ENCODE measurements around the gene HSPA4. TPM values are rescaled to one million over a fixed set of nuclear protein-coding genes. Genes with fewer than 3 reads are reported as not detected.

The HSPA4 gene
- total RNA-seq, 4 donors from 2014 or later, result 48.1 to 84.0 (median 72.3) TPM

DNA sequence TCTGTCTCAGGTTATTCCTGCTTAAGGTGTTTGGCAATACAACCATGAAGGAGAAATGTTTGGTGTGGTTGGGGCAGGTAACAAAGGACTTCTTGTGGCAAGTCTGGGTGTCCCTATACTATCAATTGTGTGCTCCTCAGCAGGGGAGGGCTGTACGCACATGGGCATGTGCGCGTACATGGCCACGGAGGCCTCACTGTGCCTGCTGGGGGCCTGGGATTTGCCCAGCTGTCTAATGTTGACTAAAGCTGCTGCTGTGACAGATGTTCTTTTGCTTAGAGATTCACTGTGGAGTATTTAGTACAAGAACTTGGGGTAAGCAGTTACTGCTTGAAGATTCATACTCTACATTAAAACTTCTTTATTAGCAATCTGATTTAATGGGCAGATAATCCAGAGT, 97.5 kb downstream of the HSPA4 start:
- H3K4me3 ChIP-seq, result no peak overlapping the region
- no peaks in the 10 kb centered on the region for H3K36me3 ChIP-seq
- no peak for ATAC-seq
- 90 to 96% methylated on average over 4 of the region's 4 CpGs for WGBS, 2 donors (ENCODE audit: low coverage in 1 of 2)
- no peak overlapping the region for H3K27ac ChIP-seq
- no peaks in the 10 kb centered on the region for H3K27me3 ChIP-seq
- TF ChIP-seq POLR2AphosphoS5 (IDR thresholded peaks at IDR 0.05), result no peak
- no peak for TF ChIP-seq POLR2A (IDR thresholded peaks at IDR 0.05)
- TF ChIP-seq, protein P1, sequence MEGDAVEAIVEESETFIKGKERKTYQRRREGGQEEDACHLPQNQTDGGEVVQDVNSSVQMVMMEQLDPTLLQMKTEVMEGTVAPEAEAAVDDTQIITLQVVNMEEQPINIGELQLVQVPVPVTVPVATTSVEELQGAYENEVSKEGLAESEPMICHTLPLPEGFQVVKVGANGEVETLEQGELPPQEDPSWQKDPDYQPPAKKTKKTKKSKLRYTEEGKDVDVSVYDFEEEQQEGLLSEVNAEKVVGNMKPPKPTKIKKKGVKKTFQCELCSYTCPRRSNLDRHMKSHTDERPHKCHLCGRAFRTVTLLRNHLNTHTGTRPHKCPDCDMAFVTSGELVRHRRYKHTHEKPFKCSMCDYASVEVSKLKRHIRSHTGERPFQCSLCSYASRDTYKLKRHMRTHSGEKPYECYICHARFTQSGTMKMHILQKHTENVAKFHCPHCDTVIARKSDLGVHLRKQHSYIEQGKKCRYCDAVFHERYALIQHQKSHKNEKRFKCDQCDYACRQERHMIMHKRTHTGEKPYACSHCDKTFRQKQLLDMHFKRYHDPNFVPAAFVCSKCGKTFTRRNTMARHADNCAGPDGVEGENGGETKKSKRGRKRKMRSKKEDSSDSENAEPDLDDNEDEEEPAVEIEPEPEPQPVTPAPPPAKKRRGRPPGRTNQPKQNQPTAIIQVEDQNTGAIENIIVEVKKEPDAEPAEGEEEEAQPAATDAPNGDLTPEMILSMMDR (IDR thresholded peaks at IDR 0.05), result no peak
- TF ChIP-seq EP300 (IDR thresholded peaks at IDR 0.05), result no peak
- no peaks in the 10 kb centered on the region for H3K9me3 ChIP-seq
- no peaks in the 10 kb centered on the region for H3K4me1 ChIP-seq

DNA sequence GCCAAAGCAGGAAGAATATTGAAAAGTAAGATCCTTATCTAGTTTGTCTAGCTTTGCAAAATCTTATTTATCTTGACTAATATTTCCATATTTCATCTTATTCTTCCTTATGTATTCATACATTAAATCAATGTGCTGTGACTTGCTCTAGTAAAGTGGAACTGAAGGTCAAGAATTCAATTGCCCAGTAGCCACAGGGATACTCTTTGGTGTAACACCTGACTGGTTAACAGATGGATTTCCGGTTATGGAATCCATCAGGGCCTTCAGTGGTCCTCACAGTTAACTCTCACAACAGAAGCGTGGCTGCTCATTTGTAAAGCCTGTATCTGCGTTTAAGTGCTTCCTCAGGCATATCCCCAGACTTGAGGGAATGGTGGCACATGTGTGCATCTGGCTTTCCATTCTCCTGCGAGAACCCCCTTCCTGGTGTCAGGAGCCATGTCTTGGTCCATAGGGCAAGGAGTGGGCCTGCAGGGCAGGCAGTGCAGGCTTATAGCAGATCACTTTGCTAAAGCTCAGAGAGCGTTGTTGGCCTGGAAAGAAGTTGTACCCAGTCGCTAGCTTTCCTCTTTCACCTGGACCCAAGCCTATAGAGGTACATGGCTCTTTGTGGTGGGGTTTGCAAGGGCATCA, 99.2 kb downstream of the HSPA4 start:
- Histone ChIP-seq H3K27ac (no peak overlapping the region), H3K4me3 (no peak overlapping the region), H3K4me1 (no peaks in the 10 kb centered on the region), H3K27me3 (no peaks in the 10 kb centered on the region), H3K9me3 (no peaks in the 10 kb centered on the region), H3K36me3 (no peaks in the 10 kb centered on the region)
- WGBS, 2 donors (ENCODE audit: low coverage in 1 of 2), result 86% methylated on average over 1 of the region's 6 CpGs; no CpG with 5 or more reads in 1 of the 2 donors
- TF ChIP-seq POLR2A (IDR thresholded peaks at IDR 0.05) (no peak), EP300 (IDR thresholded peaks at IDR 0.05) (no peak), POLR2AphosphoS5 (IDR thresholded peaks at IDR 0.05) (no peak)
- TF ChIP-seq, protein P1 (IDR thresholded peaks at IDR 0.05), result no peak
- no peak for ATAC-seq

DNA sequence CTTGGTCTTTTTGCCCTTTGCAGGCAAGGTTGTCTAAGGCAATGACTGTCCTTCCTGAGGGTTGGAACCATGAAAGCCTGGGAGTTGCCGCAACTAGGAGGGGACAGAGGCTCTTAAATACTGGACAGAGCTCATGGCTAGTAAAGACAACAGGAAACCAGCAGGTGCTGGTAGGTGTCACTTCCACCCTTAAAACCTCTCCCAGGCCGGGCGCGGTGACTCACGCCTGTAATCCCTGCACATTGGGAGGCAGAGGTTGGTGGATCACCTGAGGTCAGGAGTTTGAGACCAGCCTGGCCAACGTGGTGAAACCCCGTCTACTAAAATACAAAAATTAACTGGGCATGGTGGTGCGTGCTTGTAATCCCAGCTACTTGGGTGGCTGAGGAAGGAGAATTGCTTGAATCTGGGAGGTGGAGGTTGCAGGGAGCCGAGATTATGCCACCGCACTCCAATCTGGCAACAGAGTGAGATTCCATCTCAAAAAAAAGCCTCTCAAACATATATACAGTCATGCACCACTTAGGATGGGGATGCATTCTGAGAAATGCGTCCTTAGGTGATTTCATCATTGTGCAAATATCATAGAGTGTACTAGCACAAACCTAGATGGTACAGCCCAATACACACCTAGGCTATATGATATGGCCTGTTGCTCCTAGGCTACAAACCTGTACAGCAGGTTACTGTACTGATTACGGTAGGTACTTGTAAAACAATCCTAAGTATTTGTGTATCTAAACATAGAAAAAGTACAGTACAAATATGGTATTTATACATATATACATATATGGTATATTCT, 102.7 kb downstream of the HSPA4 start:
- TF ChIP-seq POLR2A (IDR thresholded peaks at IDR 0.05), result no peak
- TF ChIP-seq, protein P1 (IDR thresholded peaks at IDR 0.05), result no peak
- no peak for TF ChIP-seq EP300 (IDR thresholded peaks at IDR 0.05)
- no peak for TF ChIP-seq POLR2AphosphoS5 (IDR thresholded peaks at IDR 0.05)
- no peak overlapping the region for H3K4me3 ChIP-seq
- H3K27me3 ChIP-seq, result no peaks in the 10 kb centered on the region
- H3K36me3 ChIP-seq, result no peaks in the 10 kb centered on the region
- ATAC-seq, result no peak
- WGBS, 2 donors (ENCODE audit: low coverage in 1 of 2), result 83 to 92% methylated on average over 1 to 5 of the region's 12 CpGs
- H3K4me1 ChIP-seq, result no peaks in the 10 kb centered on the region
- H3K27ac ChIP-seq, result no peak overlapping the region
- no peaks in the 10 kb centered on the region for H3K9me3 ChIP-seq

DNA sequence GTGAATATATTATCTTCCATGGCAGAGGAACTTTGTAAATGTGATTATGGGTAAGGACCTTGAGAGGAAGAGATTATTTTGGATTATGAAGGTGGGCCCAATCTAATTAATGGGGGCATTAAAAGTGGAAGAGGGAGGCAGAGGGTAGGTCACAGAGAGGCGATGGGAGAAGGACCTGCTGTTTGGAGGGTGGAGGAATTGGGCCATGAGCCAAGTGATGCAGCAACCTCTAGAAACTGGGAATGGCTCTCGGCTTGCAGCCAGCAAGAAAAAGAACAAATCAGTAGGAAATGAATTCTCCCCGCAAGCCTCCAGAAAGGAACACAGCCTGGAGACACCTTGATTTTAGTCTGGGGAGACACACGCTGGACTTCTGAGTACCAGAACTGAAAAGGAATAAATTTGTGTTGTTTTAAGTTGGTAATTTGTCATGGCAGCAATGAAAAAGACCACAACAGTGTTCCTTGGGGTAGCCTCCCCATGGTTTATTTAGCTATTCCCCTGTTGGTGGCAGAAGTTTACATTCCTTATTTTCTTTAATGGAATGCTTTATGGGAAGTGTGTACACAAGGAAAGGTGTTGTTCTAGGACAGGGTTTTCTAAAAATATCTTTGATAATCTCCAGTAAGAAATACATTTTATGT, 103.6 kb downstream of the HSPA4 start:
- 41 to 55% methylated on average over 4 of the region's 4 CpGs for WGBS, 2 donors (ENCODE audit: low coverage in 1 of 2)
- ATAC-seq, result no peak
- Histone ChIP-seq H3K4me1 (no peaks in the 10 kb centered on the region), H3K27ac (no peak overlapping the region), H3K4me3 (no peak overlapping the region), H3K36me3 (no peaks in the 10 kb centered on the region), H3K9me3 (no peaks in the 10 kb centered on the region), H3K27me3 (no peaks in the 10 kb centered on the region)
- no peak for TF ChIP-seq POLR2AphosphoS5 (IDR thresholded peaks at IDR 0.05)
- no peak for TF ChIP-seq POLR2A (IDR thresholded peaks at IDR 0.05)
- TF ChIP-seq, protein P1 (IDR thresholded peaks at IDR 0.05), result no peak
- no peak for TF ChIP-seq EP300 (IDR thresholded peaks at IDR 0.05)

Small RNAs within 50 kb of the gene (small RNA-seq; reads per million reads assigned to genes)
- gene AC113410.1 (0 reads per million in 4 donors), gene AC113410.3 (0 to 0.27 (median 0.04) reads per million in 4 donors)

Other genes starting within 250 kb of the HSPA4 start
- gene SOWAHA, start 238.7 kb upstream of the HSPA4 start, total RNA-seq, result under 1 TPM in 2 of 4 donors, not detected in 2; 0.27 to 0.87 TPM
- 10 to 100 TPM in 1 of 4 donors, 1 to 10 TPM in 3; 5.8 to 10.3 (median 6.5) TPM for gene SHROOM1, start 221.4 kb upstream of the HSPA4 start, total RNA-seq
- gene GDF9, start 185.5 kb upstream of the HSPA4 start, total RNA-seq, result under 1 TPM in 3 of 4 donors, not detected in 1; 0.23 to 0.37 (median 0.31) TPM
- 100 to 1,000 TPM; 106 to 169 (median 128) TPM for gene UQCRQ, start 185.4 kb upstream of the HSPA4 start, total RNA-seq
- gene LEAP2, start 178.3 kb upstream of the HSPA4 start, total RNA-seq, result 1 to 10 TPM in 2 of 4 donors, under 1 TPM in 2; 0.12 to 1.9 (median 0.74) TPM
- gene AFF4, start 88.4 kb upstream of the HSPA4 start, total RNA-seq, result 10 to 100 TPM; 55.0 to 87.6 (median 75.3) TPM
- gene ZCCHC10, start 25.5 kb upstream of the HSPA4 start, total RNA-seq, result 10 to 100 TPM; 12.5 to 15.7 (median 13.5) TPM